ENCODE data around the gene HSPA12B. TPM values are rescaled to one million over a fixed set of nuclear protein-coding genes. Genes with fewer than 3 reads are reported as not detected.

HSPA12B gene
- total and polyA plus RNA-seq, 7 donors = 4.0 to 9.7 (median 7.5) TPM

DNA sequence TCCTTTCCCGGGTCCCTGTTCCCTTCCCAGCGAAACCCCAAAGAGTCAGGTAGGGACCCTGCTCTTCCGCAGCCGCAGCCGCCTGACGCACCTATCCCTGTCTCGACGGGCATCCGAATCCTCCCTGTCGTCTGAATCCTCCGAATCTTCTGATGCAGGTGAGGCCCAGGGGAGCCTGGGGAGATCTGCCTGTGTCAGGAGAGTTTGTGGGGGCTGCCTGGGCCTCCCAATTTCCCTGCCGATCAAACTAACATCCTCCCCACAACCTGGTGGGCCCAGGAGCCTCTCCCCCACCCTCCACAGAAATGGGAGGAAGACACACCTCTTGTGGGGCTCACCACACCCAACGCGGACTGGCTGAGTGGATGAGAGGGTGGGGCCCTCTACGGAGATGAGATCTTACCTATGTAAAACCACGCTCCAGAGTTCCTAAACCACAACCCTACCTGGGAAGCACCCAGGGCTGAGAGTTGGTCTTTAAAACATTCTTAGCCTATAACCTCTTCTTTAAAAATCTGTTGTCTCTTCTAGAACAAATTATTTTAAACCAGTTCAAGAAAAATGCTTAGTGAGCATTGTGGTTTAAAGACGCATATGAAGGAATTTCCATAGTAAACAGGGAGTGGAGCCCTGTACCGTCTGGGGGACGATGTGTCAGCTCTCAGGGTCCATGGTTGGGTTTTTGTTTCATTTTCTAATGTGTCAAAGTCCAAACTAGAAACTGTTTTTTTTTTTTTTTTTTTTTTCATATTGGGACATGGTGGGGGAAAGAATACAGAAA lies 65.3 kb downstream of the HSPA12B start:
- DNase-seq (peak in 1 of 2 donors; percentile 41), ATAC-seq (no peak)
- Histone ChIP-seq H3K27me3 (ENCODE audit: insufficient read depth in 3 of 3, low read length in 2 of 3) (no peaks in the 10 kb centered on the region), H3K4me3 (peak overlapping the region; percentile 86), H3K27ac (no peak overlapping the region), H3K36me3 (ENCODE audit: insufficient read depth in 1 of 2, low read depth in 1 of 2) (peaks cover 0 to 22% of the 10 kb centered on the region in 2 donors), H3K9me3 (no peaks in the 10 kb centered on the region), H3K4me1 (peaks cover 6% of the 10 kb centered on the region)
- TF ChIP-seq, protein P1, sequence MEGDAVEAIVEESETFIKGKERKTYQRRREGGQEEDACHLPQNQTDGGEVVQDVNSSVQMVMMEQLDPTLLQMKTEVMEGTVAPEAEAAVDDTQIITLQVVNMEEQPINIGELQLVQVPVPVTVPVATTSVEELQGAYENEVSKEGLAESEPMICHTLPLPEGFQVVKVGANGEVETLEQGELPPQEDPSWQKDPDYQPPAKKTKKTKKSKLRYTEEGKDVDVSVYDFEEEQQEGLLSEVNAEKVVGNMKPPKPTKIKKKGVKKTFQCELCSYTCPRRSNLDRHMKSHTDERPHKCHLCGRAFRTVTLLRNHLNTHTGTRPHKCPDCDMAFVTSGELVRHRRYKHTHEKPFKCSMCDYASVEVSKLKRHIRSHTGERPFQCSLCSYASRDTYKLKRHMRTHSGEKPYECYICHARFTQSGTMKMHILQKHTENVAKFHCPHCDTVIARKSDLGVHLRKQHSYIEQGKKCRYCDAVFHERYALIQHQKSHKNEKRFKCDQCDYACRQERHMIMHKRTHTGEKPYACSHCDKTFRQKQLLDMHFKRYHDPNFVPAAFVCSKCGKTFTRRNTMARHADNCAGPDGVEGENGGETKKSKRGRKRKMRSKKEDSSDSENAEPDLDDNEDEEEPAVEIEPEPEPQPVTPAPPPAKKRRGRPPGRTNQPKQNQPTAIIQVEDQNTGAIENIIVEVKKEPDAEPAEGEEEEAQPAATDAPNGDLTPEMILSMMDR (IDR thresholded peaks at IDR 0.05) = no peak
- intact Hi-C loops (cut with DNase I) = no loop called here
- WGBS, 3 donors = 62 to 76% (median 71%) methylated on average over 19 of the region's 19 CpGs

- H3K36me3 ChIP-seq (ENCODE audit: insufficient read depth in 1 of 2, low read depth in 1 of 2) = peaks cover 0 to 28% of the 10 kb centered on the region in 2 donors
- no peaks in the 10 kb centered on the region for H3K27me3 ChIP-seq (ENCODE audit: insufficient read depth in 3 of 3, low read length in 2 of 3)
- TF ChIP-seq, protein P1 (IDR thresholded peaks at IDR 0.05) = no peak
- 63 to 71% (median 64%) methylated on average over 5 of the region's 5 CpGs for WGBS, 3 donors
- ATAC-seq (no peak), DNase-seq (peak in 1 of 2 donors; percentile 39)
- intact Hi-C loops (cut with DNase I) = no loop called here
- peaks cover 6% of the 10 kb centered on the region for H3K4me1 ChIP-seq
- no peak overlapping the region for H3K4me3 ChIP-seq
- no peaks in the 10 kb centered on the region for H3K9me3 ChIP-seq
- H3K27ac ChIP-seq = no peak overlapping the region
These were observed 65.9 kb downstream of the HSPA12B start for GRCh38 chr20:3798373-3798768.

DNA sequence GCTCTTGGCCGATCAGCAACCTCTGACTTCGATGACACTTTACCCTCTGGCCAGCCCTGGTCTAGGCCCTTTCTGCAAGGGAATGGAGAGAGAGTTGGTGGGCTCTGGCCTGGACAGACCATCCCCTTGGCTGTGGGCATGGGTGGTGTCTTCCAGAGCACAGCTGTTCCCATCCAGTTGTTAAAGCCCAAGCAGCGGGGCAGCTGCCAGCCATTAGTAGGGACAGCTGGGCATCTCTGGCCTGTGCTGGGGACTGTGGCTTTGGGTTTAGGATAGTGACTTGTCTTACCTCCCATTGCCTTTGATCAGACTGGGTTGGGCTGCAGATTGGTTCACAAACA lies 66.4 kb downstream of the HSPA12B start:
- WGBS, 3 donors = 72 to 74% (median 73%) methylated on average over 3 of the region's 3 CpGs

DNA sequence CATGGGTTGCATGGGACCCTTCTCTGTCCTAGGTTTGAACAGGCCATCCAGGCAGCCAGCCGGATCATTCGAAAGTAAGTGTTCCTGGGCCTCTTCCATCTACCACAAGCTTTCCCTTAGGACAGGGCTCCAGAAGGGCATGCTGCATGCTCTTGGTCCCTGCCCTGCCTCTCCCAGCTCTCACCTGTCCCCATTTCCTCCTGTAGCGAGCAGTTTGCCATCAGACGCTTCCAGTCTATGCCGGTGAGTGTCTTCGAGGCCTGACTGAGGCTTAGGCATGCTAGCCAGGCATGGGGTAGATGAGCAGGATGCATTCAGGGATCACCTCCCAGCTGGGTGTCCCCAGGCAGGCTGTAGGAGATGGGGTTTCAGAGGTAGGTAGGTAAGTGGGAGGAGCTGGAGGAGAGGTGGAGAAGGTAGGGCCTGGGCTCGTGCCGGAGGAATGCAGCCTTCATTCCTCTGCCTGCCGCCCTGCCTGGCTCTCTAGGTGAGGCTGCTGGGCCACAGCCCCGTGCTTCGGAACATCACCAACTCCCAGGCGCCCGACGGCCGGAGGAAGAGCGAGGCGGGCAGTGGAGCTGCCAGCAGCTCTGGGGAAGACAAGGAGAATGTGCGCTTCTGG lies 67.9 kb downstream of the HSPA12B start:
- intact Hi-C loops (cut with DNase I) = no loop called here
- DNase-seq = peak in 1 of 2 donors; percentile 23
- H3K36me3 ChIP-seq (ENCODE audit: insufficient read depth in 1 of 2, low read depth in 1 of 2) = peaks cover 0 to 41% of the 10 kb centered on the region in 2 donors
- no peak for ATAC-seq
- no peaks in the 10 kb centered on the region for H3K27me3 ChIP-seq (ENCODE audit: insufficient read depth in 3 of 3, low read length in 2 of 3)
- no peak overlapping the region for H3K27ac ChIP-seq
- peaks cover 6% of the 10 kb centered on the region for H3K4me1 ChIP-seq
- 81 to 92% (median 85%) methylated on average over 15 to 18 of the region's 18 CpGs for WGBS, 3 donors
- TF ChIP-seq, protein P1 (IDR thresholded peaks at IDR 0.05) = no peak
- H3K9me3 ChIP-seq = no peaks in the 10 kb centered on the region
- no peak overlapping the region for H3K4me3 ChIP-seq

More for the DNA sequence above, 66.4 kb downstream of the HSPA12B start:
- TF ChIP-seq, protein P1 (IDR thresholded peaks at IDR 0.05) = no peak
- intact Hi-C loops (cut with DNase I) = no loop called here
- no peak for ATAC-seq
- H3K27ac ChIP-seq = no peak overlapping the region
- DNase-seq = peak in 1 of 2 donors; percentile 39
- H3K4me1 ChIP-seq = peaks cover 6% of the 10 kb centered on the region
- peaks cover 0 to 33% of the 10 kb centered on the region in 2 donors for H3K36me3 ChIP-seq (ENCODE audit: insufficient read depth in 1 of 2, low read depth in 1 of 2)
- H3K9me3 ChIP-seq = no peaks in the 10 kb centered on the region
- no peaks in the 10 kb centered on the region for H3K27me3 ChIP-seq (ENCODE audit: insufficient read depth in 3 of 3, low read length in 2 of 3)
- no peak overlapping the region for H3K4me3 ChIP-seq

All from psoas muscle (tissue), 8 donors.